NCI-H2029 treated with DMSO at 0.1 percent for 48 hours (cell line): ENCODE data around the gene PDZK1IP1.

Experiments used
- DNase-seq: peaks from one replicate; lab custom pipeline; 2025; lab: John Stamatoyannopoulos, UW

The PDZK1IP1 gene, protein sequence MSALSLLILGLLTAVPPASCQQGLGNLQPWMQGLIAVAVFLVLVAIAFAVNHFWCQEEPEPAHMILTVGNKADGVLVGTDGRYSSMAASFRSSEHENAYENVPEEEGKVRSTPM

DNA sequence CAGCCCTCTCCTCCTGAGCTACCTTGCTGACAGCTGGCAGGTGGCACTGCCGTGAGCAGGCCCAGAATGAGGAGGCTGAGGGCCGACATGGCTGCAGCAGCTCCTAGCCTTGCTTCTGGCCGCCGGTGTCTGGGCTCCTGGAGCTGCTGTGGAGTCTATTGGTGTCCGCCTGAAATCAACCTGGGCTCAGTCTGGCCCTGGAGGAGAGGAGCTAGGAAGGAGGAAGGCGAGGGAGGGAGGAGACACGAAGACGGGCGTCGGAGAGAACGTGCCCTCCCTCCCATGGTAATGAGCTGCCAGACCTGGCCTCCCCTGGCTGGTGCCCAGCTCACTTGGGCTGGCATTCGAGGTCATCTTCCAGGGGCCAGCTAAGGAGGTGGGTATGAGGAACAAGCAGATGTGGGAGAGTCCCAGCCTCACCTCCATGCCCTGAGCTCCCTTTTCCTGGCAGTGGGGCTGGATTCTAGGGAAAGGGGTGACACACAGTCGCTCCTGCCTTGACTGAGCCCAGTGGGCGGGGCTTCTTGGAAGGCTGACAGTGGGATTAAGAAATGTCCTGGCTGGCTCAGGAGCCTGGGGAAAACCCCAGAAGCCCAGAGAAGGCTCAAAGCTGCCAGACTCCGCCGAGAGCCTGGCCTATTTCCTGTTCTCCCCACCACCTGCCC lies at the start of gene PDZK1IP1:
PDZK1IP1 (minus strand) TSS at position 193 of the 665 bp plus-strand sequence; CDS start at position 89, 104 bp downstream.
- DNase-seq, result peak; percentile 20

DNA sequence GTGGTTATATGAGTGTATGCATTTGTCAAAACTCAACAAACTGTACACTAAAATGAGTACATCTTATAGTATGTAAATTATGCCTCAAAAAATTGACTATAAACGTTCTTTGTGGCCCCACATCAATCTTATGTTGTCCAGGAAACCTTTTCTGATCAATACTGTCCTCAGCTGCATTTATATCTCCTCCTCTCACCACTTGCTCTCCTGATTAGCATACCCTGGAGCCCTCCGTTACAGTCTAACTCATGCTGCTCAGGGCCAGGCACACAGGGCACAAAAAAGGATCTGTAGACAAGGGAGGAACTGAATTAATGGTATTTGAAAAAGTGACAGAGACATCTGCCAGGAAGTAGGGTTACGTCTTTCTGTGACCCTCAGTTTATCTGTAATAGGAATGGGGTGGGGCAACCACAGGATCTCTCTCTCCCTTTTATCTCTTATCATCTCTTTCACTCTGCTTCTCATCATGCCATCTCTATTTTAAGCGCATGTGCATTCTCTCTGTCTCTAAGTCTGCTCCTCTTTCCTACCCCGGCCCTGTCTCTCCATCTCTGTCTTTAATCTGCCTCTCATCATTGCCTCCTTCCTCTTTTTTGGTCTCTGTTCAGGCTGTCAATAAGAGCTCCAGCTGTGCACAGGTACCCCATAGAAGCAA lies 49.2 kb upstream of the PDZK1IP1 start:
- no peak for DNase-seq

DNA sequence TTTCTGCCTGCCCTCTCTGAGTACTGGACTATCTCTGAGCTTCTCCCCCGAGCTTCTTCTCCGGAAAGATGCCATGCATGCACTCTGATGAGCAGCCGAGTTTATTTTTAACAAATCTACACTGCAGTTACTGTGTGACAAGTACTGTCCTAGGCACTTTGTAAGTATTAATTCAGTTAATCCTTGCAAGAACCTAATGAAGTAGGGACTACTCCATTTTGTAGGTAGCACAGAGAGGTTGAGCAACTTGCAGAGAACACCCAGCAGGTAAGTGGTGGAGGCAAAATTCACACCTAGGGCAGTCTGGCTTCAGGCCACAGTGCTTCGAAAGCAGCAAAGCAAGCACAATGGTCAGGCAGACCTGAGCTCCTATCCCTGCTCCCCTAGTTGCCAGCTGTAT lies 46.0 kb upstream of the PDZK1IP1 start:
- DNase-seq, result no peak

DNA sequence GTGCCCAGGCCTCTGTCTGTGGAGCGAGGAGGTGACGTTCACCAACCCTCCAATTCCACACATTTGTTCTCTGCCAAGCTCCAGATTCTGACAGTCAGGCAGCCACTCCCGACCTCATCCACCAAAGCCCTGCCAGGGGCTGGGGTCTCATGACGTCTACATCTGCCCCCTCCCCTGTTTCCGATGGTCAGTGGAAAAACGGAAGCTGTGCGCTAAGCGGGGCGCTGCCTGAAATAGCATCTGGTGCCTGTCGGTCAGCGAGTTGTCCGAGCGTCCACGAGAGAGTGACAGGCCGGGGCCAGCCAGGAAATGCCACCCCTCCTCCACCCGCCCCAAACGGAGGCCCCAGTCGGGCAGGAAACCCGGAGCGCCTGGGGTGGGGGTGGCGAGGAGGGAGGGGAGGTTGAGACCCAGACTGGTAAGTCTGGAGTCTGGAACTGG lies 45.4 kb upstream of the PDZK1IP1 start:
- no peak for DNase-seq

DNA sequence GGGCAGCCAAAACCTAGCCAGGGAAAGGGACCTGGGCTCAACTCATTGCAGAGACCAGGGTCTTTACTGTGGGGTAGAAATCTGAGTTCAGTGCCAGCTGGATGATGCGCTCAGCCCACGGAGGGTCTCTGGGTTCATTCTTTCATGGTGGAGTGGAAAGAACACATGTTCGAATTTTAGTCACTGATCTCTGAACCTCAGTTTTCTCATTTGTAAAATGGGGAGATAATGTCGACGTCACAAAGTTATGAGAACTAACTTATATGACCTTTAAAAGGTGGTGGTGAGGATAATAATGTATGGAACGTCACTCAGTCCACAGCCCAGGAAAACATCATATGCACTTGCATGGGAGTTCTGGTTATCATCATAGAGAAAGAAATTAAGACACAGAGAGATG lies 43.4 kb upstream of the PDZK1IP1 start:
- DNase-seq, result no peak

DNA sequence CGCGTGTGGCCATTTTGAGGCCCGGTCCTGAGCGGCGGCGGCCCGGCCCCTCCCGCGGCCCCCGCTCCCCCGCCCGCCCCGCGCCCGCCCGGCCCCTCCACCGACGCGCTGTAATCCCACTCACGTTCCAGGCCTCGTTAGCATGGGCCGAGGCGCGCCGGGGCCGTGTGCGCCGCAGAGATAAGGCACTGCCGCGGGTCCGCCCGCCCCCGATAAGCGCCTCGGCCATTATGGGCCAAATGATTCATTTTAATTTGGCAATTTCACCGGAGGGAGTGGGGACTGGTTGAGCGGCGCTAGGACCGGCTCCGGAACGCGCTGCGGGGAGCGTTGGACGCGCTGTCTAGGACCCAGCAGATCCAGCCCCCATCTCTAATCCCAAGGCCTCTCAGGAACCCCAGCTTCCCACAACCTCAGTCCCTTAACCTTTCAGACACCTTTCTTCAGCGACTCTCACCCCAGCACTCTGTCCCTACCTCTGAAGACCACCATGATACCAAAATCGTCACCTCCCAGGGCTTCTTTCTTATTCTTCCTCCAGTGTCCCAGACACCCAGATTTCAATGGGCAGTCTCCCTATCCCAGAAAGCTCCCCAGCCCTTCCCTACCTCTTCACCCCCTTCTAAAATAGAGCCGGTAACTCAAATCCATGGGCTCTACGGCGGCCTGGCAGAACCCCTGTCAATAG lies 42.5 kb upstream of the PDZK1IP1 start, which contains the start of gene TAL1:
TAL1 (minus strand) TSS at position 39 of the 688 bp plus-strand sequence. CDS start 6,337 bp downstream, outside the sequence.
- no peak for DNase-seq

DNA sequence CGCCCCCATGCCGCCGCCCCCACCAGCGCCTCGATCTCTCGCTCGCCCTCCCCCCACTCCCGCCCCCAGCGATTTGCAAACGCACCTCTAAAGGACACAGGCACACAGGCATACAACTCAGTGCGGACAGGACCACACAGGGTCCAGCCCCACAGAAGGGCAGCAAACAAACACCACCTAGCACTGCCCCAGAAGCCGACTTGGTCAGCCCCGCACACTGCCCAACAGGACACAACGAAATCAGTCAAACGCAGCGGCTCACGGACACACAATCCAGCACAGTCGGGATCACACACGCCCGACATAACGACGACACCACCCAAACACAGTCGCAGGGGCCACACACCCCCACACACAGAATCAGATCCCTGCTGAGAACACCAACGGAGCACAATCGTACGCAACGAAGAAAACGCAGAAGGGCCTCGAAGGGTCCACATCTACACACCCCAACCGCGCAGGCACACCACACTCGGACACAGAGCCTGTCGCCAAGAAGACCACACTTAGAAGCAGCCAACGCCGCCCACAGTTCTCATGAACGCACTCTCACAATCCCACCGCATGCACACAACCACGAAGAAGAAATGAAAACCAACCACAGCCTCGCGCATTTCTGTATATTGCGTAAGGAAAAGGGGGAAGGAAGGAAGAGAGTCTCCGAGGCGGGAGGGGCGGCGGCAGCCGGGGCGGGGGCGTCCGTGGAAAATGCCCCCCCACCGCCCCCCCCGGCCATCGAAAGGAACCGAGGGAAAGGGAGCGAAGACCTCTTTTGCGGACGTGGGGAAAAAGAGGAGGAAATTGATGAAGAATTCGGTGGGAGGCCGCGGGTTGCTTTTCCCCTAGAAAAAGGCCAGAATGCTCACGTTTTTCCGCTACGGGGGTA lies 41.7 kb upstream of the PDZK1IP1 start:
- no peak for DNase-seq

DNA sequence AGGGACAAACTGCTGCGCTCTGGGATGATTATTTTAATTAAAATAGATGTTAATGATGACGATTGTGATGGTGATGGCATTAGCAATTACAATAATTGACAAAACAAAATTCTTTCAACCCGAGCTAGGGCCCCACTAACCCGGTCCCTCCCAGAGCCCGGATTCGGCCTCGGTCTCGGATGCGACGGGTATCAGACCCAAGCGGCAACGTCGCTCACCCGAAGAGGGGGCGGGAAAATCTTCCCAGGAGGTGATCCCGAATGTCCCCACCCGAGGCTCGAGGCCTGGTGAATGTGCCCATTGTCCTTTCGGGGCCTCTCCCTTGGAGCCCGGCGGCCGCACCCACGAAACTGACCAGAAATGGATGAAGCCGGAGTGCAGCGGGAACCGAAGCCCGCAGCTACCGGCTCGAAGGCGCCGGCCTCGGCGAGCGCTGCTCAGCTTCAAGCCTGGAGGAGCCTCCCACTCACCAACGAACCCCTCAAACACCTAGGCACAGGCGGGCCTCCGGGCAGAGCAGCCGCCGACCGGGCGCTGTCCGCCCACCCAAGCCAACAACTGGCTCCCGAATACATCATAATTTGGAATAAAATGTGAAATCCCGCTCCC lies 41.0 kb upstream of the PDZK1IP1 start:
- no peak for DNase-seq

DNA sequence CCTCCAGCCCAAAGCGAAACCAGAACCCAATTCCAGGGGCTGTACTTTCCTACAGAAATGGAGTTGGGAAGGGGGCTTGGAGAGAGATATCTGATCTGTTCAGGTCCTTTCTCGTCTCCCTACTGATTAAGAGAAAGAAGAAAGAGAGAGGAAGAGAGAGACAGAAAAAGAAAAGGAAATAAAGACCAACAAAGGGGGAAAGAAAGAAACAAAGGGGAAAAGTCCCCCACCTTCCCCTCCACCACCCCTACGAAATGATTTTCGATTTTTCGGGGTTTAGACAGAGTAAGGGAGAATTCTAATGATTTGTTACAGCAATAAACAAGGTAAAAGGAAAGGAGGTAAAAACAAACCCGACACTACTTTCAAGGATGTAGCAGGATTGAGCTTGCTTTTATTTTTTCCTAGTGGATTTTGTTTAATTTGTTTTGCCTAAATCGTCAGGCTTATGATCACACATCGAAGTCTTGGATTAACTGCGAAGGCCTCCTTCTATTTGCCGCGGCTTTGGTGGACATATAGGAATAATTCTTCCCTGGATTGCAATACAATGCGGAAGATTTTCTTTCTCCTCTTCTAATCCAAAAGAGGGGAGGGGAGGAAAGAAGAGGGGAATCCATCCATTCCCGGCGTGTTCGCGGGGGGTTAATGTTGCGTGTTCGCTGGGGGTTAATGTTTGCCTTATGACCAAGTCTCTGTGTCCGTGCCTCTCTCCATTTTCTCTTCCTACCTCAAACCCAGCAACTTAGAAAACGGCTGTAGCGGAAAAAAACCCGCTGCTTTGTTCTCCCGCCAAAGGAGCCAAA lies 40.3 kb upstream of the PDZK1IP1 start:
- no peak for DNase-seq

DNA sequence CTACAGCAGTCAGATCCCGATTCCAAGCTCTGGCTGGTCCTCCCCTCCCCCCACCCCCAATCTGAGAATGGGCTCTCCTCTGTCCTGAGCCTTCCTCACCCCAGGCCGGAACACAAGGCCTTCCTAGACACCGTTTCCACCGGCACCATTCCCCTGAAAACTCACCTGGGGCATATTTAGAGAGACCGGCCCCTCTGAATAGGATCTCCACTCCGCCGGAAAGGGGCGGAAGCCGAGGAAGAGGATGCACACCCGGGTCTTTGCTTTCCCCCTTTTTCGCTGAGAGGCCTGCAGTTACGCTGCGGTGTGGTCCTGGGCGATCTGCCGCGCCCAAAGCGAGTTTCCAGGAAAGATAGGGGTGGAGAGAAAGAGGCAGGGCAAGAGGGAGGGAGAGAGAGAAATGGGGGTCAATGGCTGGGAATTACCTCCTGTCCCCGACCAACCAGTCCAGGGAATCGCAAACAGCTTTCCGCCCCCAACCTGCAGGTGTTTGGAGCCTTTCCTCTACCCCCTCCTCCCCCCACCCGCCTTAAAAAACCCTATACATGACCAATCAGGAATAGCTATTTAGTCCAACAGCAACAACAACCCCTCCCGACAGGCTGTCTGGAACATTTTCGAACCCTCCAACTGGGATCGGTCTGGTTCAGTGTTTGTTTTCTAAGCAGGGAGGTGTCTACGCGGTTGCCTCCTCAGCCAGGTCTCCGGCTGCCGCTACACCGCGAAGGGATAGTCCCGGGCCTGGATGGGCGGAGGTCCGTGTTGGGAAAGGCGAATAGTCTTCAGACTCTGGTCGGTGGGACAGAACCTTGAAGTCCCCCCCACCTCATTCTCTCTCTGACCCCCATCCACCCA lies 39.4 kb upstream of the PDZK1IP1 start:
- no peak for DNase-seq

DNA sequence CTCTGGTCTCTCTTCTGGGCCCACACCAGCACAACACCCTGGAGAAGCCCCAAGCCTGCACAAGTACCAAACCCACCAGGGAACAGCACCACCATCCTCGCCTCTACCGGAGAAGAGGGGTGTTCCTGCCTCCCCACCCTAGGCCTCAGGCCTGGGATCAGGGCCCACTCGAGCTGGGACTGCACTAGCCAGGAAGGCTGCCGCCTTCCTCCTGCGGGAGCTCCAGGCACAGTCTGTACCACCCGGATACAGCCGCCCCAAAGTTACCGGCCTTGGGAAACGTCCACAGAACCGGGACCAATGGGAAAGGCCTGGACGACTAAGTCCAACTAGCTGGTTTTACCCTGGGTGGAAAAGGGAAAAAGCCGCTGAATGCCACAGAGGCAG lies 38.8 kb upstream of the PDZK1IP1 start:
- DNase-seq, result no peak

DNA sequence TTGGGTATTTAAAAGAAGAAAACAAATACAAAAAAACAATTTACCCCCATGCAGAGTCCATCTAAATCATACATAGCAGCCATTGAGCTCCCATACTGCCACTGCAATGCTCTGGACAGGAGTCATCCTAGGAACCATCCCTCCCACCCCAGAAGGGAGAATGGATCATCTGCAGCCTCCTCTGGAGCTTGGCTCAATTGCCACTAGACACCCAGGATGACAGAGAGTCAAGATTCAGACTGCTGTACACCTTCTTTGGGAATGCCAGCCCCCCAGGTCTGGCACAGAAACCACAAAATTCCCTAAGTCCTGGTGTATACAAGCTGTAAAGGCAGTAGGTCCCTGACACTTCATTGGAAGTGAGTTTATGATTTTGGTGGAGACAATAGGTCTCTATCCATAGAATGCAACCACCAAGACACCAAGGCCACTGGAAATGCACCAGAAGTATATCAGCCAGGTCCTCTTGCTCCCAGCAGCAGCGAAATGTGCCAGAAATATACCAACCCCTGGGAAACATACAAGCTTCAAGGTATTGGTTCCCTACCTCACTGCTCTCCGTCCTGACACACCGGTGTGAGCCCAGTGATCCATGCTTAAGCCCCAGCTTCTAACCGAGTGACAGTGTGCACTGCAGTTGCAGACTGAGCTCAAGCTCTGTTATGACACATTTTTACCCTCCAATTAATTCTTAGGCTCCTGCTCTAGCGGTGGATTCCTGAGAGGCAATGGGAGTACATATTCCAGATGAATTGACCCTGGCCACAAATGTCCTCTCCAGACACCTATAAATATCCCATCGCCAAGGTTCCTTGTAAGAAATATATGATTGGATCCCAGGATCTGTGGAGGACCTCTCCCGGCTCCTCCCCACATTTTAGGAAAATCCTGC lies 37.8 kb upstream of the PDZK1IP1 start:
- DNase-seq, result no peak

DNA sequence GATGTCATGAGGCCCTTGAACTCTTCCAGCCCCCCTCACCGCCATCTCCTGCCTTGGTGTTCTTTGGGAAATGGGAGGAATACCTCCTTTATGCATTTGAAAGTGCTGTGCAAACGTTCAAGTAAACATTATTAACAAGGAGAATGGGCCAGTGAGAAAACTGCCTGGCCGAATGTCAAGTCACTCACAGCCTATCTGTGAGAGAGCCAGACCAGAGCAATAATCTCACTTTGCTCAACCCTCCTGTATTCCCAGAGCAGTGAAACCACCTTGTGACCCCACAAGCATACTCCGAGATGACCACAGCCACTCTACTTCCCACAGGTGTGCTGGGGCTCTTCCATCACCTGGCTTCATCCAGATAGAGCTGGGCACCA lies 37.0 kb upstream of the PDZK1IP1 start:
- DNase-seq, result no peak

DNA sequence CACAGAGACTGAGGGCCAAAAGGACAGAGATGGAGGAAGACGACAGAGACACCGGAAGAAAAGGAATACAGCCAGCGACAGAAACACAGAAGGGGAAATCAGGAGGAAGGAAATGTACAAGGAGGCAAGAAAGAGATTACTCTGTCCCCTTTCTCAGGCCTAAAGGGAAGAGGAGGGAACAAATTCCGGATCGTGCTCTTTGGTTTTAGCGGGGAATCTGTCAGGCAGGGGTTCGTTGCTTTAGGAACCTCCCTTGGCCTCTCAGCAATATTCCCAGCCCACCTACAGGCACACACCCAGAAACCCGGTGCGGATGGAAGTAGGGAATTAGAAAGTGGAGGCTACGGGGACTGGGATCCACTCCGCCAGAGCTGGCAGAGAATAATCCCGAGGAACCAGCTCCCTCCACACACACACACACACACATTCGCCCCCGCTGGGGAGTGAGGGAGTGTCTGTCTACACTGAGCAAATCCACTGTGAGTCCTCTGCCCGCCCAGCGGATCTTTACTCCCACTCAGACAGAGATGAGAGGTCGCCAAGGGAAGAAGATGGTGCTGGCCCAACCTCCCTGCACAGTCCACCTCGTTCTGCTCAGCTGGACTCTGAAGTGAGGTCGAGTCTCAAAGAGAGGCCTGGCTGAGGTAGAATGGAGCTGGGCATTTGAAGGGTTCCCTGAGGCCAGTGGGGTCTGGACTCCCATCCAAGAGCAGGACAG lies 36.4 kb upstream of the PDZK1IP1 start:
- DNase-seq, result no peak

DNA sequence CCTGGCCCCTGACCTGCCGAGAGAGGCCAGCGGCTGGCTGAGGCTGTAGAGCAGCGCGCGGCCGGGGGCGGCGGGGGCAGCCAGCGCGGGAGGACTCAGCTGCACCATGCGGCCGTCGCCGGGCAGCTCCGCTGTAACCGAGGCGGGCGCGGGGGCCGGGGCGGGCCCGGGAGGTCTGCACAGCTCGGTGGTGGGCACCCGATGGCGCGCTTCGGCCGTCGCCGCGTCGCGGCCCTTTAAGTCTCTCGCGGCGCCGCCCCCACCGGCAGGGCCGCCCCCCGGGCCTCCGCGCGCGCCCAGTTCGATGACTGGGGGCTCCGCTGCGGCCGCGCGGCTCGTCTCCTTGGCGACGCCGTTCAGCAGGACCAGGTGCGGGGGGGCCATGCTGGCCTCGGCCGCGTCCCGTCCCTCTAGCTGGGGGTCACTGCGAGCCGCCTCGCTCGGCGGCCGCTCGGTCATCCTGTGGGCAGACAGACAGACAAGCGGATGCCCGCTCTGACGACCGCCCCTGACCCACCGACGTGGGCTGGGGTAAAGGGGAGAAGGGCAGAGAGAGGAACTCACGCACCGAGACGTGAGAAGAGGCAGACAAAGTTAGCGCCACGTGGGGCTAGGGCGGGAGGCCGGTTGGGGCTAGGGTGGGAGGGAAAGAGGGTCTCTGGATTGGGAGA lies 35.7 kb upstream of the PDZK1IP1 start:
- DNase-seq, result no peak

DNA sequence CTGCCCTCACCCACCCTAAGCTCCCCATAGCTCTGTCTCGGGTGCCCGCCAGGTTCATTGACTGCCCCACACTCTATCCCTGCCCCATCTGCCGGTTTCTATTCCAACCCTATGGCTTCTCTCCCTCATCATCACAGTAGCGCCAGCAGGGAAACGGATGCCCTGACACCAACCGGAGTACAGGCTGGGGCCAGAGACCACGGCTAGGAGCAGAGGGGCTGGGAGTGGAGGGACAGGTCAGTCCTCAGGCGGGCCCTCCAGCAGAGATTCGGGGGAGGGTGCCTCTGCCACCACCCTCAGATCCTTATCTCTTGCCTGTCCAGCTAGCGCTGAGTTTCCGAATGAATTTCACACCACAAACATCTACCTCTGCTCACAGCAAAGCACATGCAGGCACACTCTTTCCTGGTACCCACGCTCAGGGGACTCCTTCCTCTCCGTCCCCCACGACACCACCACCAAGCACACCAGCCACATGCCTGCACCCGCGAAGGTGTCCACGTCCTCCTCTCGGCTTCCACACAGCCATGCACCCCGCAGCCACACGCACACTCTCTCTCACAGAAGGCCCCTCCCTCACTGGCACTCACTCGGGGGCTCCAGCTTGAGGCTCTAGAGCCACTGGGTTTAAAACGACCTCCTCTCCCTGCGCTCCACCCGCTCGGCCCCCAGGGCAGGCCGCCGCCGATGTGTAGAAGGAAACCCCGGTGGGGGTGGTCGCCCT lies 35.0 kb upstream of the PDZK1IP1 start:
- DNase-seq, result no peak
